Activated CD8-positive, alpha-beta memory T cell treated with anti-CD3 and anti-CD28 coated beads for 36 hours (primary cell): ENCODE results near the gene KLHL9. TPM values are rescaled to one million over a fixed set of nuclear protein-coding genes. Genes with fewer than 3 reads are reported as not detected.

Experiments used
- CTCF ChIA-PET: fragments of 350-600 bp; sonication (Branson Sonifier 250); formaldehyde crosslinking; loops from one replicate; lab custom pipeline; 2021; ENCODE audit warnings: antibody characterized with exemption; lab: Charles Lee
- POLR2A ChIA-PET: fragments of 350-600 bp; sonication (Branson Sonifier 250); formaldehyde crosslinking; loops from one replicate; lab custom pipeline; 2021; ENCODE audit warnings: antibody characterized with exemption; lab: Charles Lee
- total RNA-seq, 2 experiments: library from RNA; stranded (reverse); gene quantifications; one replicate each; pipeline ENCODE4 v1.2.3, GENCODE V29; 2021

KLHL9 gene
- total RNA-seq, 2 experiments from 2014 or later = 13.2 to 14.2 TPM

GRCh38 chr9:21322911-21323461, 12.2 kb downstream of the KLHL9 start:
- CTCF ChIA-PET = interaction anchor here (1.8 kb wide), 1 partner anchor 73 kb away, joined by 5 read pairs; no protein-coding TSS in a partner anchor
- POLR2A ChIA-PET = no interaction called here

GRCh38 chr9:21320465-21320864, 14.7 kb downstream of the KLHL9 start:
- POLR2A ChIA-PET = no interaction called here
- CTCF ChIA-PET = interaction anchor here (0.8 to 2.4 kb wide), 3 partner anchors 75 to 134 kb away, joined by 3 to 9 read pairs (median 3); no protein-coding TSS in a partner anchor

GRCh38 chr9:21317956-21318923, 17.0 kb downstream of the KLHL9 start:
- ChIA-PET POLR2A (no interaction called here), CTCF (interaction anchor here (0.6 to 2.2 kb wide), 12 partner anchors 34 to 1034 kb away, joined by 3 to 12 read pairs (median 3); no protein-coding TSS in a partner anchor)

- ChIA-PET CTCF (no interaction called here), POLR2A (no interaction called here)
Observed at GRCh38 chr9:21316860-21317259, 18.3 kb downstream of the KLHL9 start.

GRCh38 chr9:21316032-21316842, 19.0 kb downstream of the KLHL9 start:
- CTCF ChIA-PET = no interaction called here
- POLR2A ChIA-PET = no interaction called here

- ChIA-PET POLR2A (no interaction called here), CTCF (no interaction called here)
Observed at GRCh38 chr9:21314152-21314551, 21.1 kb downstream of the KLHL9 start.

GRCh38 chr9:21311889-21312288, 23.3 kb downstream of the KLHL9 start:
- ChIA-PET CTCF (interaction anchor here (0.7 kb wide), 1 partner anchor 111 kb away, joined by 3 read pairs; no protein-coding TSS in a partner anchor), POLR2A (no interaction called here)

- CTCF ChIA-PET = no interaction called here
- POLR2A ChIA-PET = no interaction called here
Observed at GRCh38 chr9:21305213-21305612, 30.0 kb downstream of the KLHL9 start, which contains the start of gene IFNA5. TSS of gene IFNA5 (minus strand) at chr9:21305313. CDS start at chr9:21305256, 57 bp downstream.

- CTCF ChIA-PET = interaction anchor here (0.9 kb wide), 1 partner anchor 30 kb away, joined by 3 read pairs; no protein-coding TSS in a partner anchor
Observed at GRCh38 chr9:21295992-21296391, 39.2 kb downstream of the KLHL9 start.

GRCh38 chr9:21294904-21295538, 40.2 kb downstream of the KLHL9 start:
- CTCF ChIA-PET = no interaction called here
- POLR2A ChIA-PET = no interaction called here

More at GRCh38 chr9:21295992-21296391, 39.2 kb downstream of the KLHL9 start:
- POLR2A ChIA-PET = no interaction called here

- ChIA-PET CTCF (interaction anchor here (1.1 kb wide), 1 partner anchor 140 kb away, joined by 3 read pairs; no protein-coding TSS in a partner anchor), POLR2A (no interaction called here)
Observed at GRCh38 chr9:21294364-21294774, 40.8 kb downstream of the KLHL9 start.

- ChIA-PET POLR2A (no interaction called here), CTCF (no interaction called here)
Observed at GRCh38 chr9:21289848-21290247, 45.4 kb downstream of the KLHL9 start.

- CTCF ChIA-PET = no interaction called here
Observed at GRCh38 chr9:21287280-21287679, 47.9 kb downstream of the KLHL9 start.

GRCh38 chr9:21286659-21287058, 48.5 kb downstream of the KLHL9 start:
- POLR2A ChIA-PET = no interaction called here
- CTCF ChIA-PET = interaction anchor here (1.0 kb wide), 1 partner anchor 11 kb away, joined by 3 read pairs; no protein-coding TSS in a partner anchor

More at GRCh38 chr9:21287280-21287679, 47.9 kb downstream of the KLHL9 start:
- POLR2A ChIA-PET = no interaction called here

GRCh38 chr9:21286099-21286498, 49.1 kb downstream of the KLHL9 start:
- POLR2A ChIA-PET = no interaction called here
- CTCF ChIA-PET = interaction anchor here (1.0 kb wide), 1 partner anchor 10 kb away, joined by 3 read pairs; no protein-coding TSS in a partner anchor

GRCh38 chr9:21281275-21281674, 53.9 kb downstream of the KLHL9 start:
- POLR2A ChIA-PET = no interaction called here
- CTCF ChIA-PET = no interaction called here
